Left ventricle myocardium superior (tissue), 1 donor: ENCODE data around the gene CSAD. TPM values are rescaled to one million over a fixed set of nuclear protein-coding genes. Genes with fewer than 3 reads are reported as not detected.
A peak's percentile ranks its signal among the peaks of the same experiment; 100 is the strongest.

Source experiments
- ATAC-seq: fragments of 200-7000 bp; cut with Tn5 transposase; one replicate; pipeline ENCODE4 v1.9.1; 2020; ENCODE audit warnings: mild to moderate bottlenecking, moderate library complexity
- DNase-seq: peaks from one replicate; pipeline ENCODE4 v3.0.0-alpha.2; 2020
- intact Hi-C: fragments of 100-400 bp; cut with micrococcal nuclease; formaldehyde crosslinking; loops from one replicate; pipeline ENCODE4 v1.11.0; 2022
- long read RNA-seq: library from polyadenylated mRNA; unstranded; transcript quantifications from one replicate; pipeline ENCODE4 v2.0.0, GENCODE V29; 2021
- total RNA-seq: library from RNA; stranded (reverse); fragmentation: NEBNext Ultra II Directional; extraction: Animal tissue kit (Norgen Biotek cat#: 25700); gene quantifications from one replicate; pipeline ENCODE4 v1.2.1, GENCODE V29; 2021
- donor health status: DM: no; HTN: yes; CAD: no; lungs with severe emphysema.

Gene CSAD
- total RNA-seq: 9.6 TPM
- long read RNA-seq, partial matches to known transcripts: 0 of 5 reads
- long read RNA-seq, other reads (novel, unspliced or antisense): 5 of 5 reads

DNA sequence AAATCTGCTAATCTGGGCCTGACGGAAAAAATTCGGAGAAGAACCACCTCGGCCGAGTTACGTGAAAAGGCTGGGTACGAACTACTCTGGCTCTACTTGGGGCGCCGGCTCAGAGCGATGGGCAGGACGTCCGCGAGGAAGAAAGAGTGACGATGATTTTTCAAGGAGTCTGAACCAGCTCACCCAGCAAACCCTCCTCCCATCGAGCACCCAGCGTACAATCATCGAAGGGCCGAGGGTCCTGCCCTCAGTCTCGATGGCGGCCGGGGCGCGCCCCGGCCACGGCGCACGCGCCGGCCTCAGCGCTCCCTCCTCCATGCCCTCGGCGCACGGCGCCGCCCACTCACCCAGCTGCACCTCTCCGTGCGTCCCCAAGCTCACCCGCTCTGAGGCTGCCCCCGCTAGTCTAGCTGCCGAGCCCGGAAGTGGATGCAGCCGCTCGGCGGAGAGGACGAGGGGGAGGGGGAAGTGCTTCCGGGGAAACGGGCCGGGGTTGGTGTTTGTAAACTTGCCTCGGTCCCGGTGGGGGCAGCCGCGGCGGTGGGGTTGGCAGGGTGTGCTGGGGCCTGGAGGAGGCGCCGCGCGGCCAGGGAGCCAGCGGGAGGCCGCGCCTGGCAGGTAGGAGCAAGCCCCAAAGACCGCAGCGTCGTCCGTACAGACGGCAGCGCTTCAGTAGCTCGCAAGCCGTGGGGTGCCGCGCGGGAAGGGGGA lies at the start of gene CSAD, which contains the start of gene ZNF740:
Gene CSAD (minus strand): TSS at position 706 of the 711 bp plus-strand sequence. CDS start 7,455 bp downstream, outside the sequence.
Gene ZNF740 (plus strand): TSS at position 503 of the 711 bp plus-strand sequence. CDS start 1,262 bp downstream, outside the sequence.
- ATAC-seq (peak; percentile 98), DNase-seq (peak; percentile 99)
- intact Hi-C loops: no loop called here

- DNase-seq (no peak), ATAC-seq (no peak)
- intact Hi-C loops: no loop called here
Measured at GRCh38 chr12:53230108-53230845, 49.6 kb upstream of the CSAD start.

DNA sequence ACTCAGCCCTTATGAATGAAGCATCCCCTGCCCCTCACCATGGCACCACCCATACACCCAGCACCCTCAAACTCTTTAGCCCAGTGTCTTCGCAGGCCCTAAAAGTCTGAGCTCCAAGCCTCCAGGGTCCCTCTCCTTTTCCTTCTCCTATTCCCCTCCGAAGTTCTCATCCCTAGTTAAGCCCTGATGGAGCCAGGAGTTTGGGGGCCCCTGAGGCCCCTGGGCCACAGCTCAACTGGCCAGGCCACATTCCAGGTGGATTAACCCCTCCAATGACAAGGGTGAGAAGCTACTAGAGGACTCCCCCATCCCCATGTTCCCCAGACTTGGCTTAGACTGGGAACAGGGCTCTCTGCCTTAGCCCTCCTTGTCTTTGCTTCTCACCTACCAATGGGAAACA lies 48.7 kb upstream of the CSAD start:
- no peak for DNase-seq
- no peak for ATAC-seq
- intact Hi-C loops: no loop called here

GRCh38 chr12:53227836-53228235 lies 47.1 kb upstream of the CSAD start:
- intact Hi-C loops: no loop called here
- DNase-seq: no peak

DNA sequence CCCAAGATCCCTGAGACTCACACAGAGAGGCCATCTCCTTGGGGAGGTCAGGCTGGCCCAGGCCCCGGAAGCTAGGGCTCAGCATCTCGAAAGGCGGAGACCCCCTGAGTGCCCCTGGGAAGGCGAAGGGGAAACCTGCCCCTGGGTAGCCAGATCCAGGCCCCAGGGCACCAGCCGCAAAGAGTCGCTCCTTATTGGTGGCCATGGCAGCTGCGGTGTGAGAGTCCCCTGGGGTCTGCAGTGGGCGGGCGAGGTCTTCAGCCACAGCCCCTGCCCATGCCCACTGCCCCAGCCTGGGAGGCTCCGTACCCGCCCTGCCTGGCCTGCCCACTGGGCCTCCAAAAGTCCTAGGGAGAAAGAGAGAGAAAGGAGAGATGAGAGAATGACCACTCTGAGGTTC lies 46.6 kb upstream of the CSAD start:
- intact Hi-C loops: no loop called here
- DNase-seq: no peak

More at GRCh38 chr12:53227836-53228235, 47.1 kb upstream of the CSAD start:
- ATAC-seq: no peak

GRCh38 chr12:53226815-53227214 lies 46.1 kb upstream of the CSAD start:
- DNase-seq (no peak), ATAC-seq (no peak)
- intact Hi-C loops: no loop called here

More for the DNA sequence above, 46.6 kb upstream of the CSAD start:
- ATAC-seq: no peak

DNA sequence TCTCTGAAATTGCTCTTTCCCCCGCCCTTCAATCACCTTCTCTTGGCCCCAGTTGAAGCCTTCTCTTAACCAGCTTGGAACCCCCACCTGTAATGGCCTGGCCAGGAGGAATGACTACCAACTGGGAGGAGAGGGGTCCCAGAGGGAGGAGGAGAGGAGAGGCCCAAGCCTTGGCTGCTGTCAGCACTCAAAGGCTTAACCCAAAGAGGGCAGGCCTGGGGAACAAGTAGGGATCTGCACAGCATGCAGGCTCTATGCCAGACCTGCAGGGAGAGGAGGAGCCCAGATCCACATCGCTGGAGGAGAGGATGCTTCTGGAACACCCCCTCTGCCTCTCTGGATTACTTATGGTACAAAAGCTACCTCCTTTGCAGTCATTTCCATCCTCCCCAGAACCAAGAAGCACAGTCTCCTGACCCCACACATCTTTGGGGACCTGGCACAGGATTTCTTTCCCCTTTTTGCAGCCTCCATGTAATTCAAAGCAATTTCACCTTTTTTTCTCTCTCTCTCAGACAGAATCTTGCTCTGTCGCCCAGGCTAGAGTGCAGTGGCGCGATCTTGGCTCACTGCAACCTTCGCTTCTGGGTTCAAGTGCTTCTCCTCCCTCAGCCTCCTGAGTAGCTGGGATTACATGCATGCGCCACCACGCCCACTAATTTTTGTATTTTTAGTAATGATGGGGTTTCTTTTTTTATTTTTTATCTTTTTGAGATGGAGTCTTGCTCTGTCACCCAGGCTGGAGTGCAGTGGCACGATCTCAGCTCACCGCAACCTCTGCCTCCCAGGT lies 45.1 kb upstream of the CSAD start:
- intact Hi-C loops: no loop called here
- no peak for DNase-seq
- no peak for ATAC-seq

- intact Hi-C loops: no loop called here
- DNase-seq: no peak
- ATAC-seq: no peak
Measured at GRCh38 chr12:53224897-53225634, 44.3 kb upstream of the CSAD start.

DNA sequence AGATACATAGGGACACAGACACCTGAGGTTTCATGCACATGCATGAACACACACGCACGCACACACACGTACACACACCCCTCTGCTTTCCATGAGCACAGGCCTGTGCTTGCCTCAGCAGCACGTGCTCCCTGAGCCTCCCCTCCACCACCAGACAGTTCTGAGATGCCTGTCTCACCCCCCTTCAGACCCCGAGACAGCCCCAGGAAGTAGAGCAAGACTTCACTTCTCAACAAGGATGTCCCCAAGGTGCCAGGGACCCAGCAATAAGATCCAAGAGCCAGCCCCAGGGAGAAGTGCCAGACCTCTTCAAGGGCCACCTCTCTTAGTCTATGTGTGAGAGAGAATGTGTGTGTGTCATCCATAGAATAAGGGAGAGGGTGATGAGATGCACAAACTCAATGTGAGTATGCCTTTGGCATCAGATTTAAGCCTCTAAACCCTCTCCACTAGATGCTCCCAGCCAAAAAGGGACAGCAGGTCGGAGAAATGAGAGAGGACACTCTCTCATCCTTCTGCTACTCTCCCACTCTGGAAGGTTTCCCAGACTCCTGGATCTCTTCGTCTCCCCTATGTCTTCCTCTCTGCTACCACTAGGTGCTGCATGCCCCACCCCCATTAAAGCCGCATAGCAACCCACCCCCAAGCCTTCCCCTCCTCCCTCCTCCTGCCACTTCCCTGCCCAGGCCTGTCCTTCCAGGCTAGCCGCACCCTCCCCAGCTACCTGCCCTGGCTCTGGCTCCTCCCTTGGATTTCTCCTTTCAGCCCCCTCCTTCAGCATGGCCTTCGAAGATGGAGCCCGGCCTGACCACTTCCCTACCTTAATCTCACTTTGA lies 43.6 kb upstream of the CSAD start:
- DNase-seq: no peak
- intact Hi-C loops: no loop called here
- no peak for ATAC-seq

GRCh38 chr12:53223389-53224060 lies 42.8 kb upstream of the CSAD start:
- ATAC-seq (no peak), DNase-seq (peak; percentile 60)
- intact Hi-C loops: no loop called here

GRCh38 chr12:53222806-53223261 lies 42.1 kb upstream of the CSAD start:
- DNase-seq: no peak
- intact Hi-C loops: no loop called here

DNA sequence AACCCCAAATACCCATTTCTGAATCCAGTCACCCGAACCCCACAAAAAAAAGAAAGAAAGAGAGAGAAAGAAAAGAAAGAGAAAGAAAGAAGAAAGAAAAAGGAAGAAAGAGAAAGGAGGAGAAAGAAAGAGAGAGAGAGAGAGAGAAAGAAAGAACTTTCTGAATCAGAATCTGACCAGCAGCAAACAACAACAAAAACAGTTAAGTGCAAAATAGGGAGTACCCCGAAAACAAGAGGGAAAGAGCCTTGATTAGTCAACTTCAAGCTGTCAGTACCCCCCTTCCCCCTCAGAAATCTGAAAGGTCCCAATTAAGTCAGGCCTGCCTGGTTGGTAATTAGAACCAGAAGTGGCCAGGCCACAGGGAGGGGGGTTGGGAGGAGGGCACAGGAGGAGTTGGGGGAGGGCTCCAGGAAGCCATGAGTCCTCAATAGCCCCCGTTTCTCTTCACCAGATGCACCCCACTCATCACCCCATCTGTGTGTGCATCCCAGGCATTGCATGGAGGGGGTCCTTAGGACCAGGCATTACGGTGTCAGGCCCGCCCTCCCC lies 41.5 kb upstream of the CSAD start:
- ATAC-seq (no peak), DNase-seq (no peak)
- intact Hi-C loops: no loop called here

More at GRCh38 chr12:53222806-53223261, 42.1 kb upstream of the CSAD start:
- no peak for ATAC-seq

- peak; percentile 87 for DNase-seq
- ATAC-seq: peak; percentile 64
- intact Hi-C loops: no loop called here
Measured at GRCh38 chr12:53221203-53222080, 40.7 kb upstream of the CSAD start.

GRCh38 chr12:53220694-53221202 lies 40.0 kb upstream of the CSAD start:
- ATAC-seq (peak; percentile 90), DNase-seq (peak; percentile 96)
- intact Hi-C loops: no loop called here

DNA sequence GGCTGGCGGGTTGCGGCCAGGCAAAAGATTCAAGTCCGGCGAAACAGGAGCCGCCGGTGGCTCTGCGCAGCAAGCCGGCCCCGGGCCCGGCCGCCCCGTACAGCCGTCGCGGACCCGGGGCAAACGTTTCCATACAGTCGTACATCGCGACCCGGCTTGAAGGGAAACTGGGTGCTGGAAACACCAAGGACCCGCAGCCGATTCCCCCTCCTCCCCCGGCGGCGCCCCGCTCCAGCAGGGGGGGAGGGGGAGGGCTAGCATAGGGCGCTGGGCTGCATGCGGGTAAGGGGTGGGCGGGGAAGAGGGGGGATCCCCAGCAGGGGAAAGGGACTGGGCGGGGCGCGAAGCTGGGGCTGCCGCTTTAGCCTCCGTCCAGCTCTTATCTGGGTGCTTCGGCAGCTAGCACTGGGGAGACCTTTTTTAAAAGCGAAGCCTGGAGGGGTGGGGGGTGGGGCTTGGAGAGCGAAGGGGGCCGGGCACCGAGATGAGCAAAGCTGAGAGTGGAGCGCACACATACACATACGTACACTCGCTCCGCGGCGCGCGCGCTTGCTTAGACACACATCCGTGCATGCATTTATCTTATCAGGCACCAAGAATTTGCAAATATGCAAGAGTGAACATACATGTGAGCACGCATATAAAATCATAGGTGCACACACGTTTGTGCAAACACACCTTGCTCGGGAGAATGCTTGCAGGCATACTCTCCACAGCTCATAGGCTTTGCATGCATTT lies 39.4 kb upstream of the CSAD start:
- DNase-seq (peak; percentile 87), ATAC-seq (peak; percentile 43)
- intact Hi-C loops: loop anchor here (5.0 kb wide), 1 partner anchor 32 kb away; a partner anchor contains a TSS
